Adrenal gland (tissue), 5 donors: ENCODE measurements around the gene SLC52A3.

ENCODE experiments used
- POLR2A ChIP-seq, 2 donors: fragments of 450-650 bp; IDR thresholded peaks; one replicate each; pipeline ENCODE4 v1.6.1; 2017; ENCODE audit warnings: antibody characterized with exemption in 2 of 2, mild to moderate bottlenecking in 2 of 2, moderate library complexity in 1 of 2
- TF ChIP-seq, protein P1 (sequence below), 6 experiments: fragments of 450-650 bp in 4 of 6; fragments of 200-600 bp in 2 of 6; sonication (generic) in 1 of 6; IDR thresholded peaks; 1 replicate in 5 of 6; 2 replicates in 1 of 6; pipeline versions ENCODE4 v1.5.1 to v1.8.0; 2016 to 2021; ENCODE audit warnings: antibody characterized with exemption in 6 of 6, mild to moderate bottlenecking in 2 of 6, moderate library complexity in 1 of 6
- donor health status: DM: no; HTN: no; CAD: no.

DNA sequence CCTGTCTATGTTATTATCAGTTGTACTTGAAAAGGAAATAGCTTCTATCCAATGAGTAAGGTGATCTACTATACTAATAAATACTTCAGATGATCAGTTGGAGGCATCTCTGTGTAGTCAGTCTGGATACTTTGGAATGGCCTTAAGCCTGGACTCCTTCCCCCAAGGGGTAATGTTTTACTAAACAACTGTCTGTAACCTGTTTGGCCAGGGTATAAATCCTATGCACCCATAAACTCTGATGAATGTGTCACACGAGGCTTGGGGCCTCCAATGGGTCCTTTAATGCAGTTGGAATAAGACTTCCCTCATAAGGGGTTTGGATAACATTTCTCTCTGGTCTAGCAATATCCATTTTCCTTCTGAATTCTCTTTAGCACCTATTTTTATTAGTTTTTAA is 19.5 kb upstream of the SLC52A3 start:
- TF ChIP-seq POLR2A (IDR thresholded peaks at IDR 0.05): no peak
- TF ChIP-seq, protein P1, sequence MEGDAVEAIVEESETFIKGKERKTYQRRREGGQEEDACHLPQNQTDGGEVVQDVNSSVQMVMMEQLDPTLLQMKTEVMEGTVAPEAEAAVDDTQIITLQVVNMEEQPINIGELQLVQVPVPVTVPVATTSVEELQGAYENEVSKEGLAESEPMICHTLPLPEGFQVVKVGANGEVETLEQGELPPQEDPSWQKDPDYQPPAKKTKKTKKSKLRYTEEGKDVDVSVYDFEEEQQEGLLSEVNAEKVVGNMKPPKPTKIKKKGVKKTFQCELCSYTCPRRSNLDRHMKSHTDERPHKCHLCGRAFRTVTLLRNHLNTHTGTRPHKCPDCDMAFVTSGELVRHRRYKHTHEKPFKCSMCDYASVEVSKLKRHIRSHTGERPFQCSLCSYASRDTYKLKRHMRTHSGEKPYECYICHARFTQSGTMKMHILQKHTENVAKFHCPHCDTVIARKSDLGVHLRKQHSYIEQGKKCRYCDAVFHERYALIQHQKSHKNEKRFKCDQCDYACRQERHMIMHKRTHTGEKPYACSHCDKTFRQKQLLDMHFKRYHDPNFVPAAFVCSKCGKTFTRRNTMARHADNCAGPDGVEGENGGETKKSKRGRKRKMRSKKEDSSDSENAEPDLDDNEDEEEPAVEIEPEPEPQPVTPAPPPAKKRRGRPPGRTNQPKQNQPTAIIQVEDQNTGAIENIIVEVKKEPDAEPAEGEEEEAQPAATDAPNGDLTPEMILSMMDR (IDR thresholded peaks at IDR 0.05): no peak
